NCI-H1092 (cell line): Measurements from ENCODE around the gene ALOX5.
"Not testable (repeated sequence)": the region's sequence is repeated elsewhere in the genome, so short reads cannot be mapped to it uniquely, and the experiment has no call there.

Source experiments
- DNase-seq: peaks from one replicate; lab custom pipeline; 2025; lab: John Stamatoyannopoulos, UW

The ALOX5 gene

GRCh38 chr10:45468079-45468478 lies 94.1 kb downstream of the ALOX5 start:
- DNase-seq = no peak

- no peak for DNase-seq
Observed at GRCh38 chr10:45470098-45471012, 96.3 kb downstream of the ALOX5 start.

GRCh38 chr10:45471059-45471458 lies 97.0 kb downstream of the ALOX5 start:
- DNase-seq = no peak

- DNase-seq = no peak
Observed at GRCh38 chr10:45471531-45472310, 97.7 kb downstream of the ALOX5 start.

- no peak for DNase-seq
Observed at GRCh38 chr10:45473126-45473525, 99.1 kb downstream of the ALOX5 start.

- DNase-seq = no peak
Observed at GRCh38 chr10:45476559-45476958, 102.5 kb downstream of the ALOX5 start.

GRCh38 chr10:45480294-45480693 lies 106.3 kb downstream of the ALOX5 start:
- DNase-seq = no peak

GRCh38 chr10:45481100-45481499 lies 107.1 kb downstream of the ALOX5 start:
- DNase-seq = not testable (repeated sequence)

- no peak for DNase-seq
Observed at GRCh38 chr10:45483002-45483401, 109.0 kb downstream of the ALOX5 start.

- DNase-seq = no peak
Observed at GRCh38 chr10:45487735-45488134, 113.7 kb downstream of the ALOX5 start.

- DNase-seq = no peak
Observed at GRCh38 chr10:45488365-45488764, 114.3 kb downstream of the ALOX5 start.

- DNase-seq = no peak
Observed at GRCh38 chr10:45490277-45490676, 116.3 kb downstream of the ALOX5 start.

GRCh38 chr10:45491061-45491460 lies 117.0 kb downstream of the ALOX5 start:
- DNase-seq = no peak
